ENCODE data around the gene LGALS9C.
"Not testable (repeated sequence)": the region's sequence is repeated elsewhere in the genome, so short reads cannot be mapped to it uniquely, and the experiment has no call there.

DNA sequence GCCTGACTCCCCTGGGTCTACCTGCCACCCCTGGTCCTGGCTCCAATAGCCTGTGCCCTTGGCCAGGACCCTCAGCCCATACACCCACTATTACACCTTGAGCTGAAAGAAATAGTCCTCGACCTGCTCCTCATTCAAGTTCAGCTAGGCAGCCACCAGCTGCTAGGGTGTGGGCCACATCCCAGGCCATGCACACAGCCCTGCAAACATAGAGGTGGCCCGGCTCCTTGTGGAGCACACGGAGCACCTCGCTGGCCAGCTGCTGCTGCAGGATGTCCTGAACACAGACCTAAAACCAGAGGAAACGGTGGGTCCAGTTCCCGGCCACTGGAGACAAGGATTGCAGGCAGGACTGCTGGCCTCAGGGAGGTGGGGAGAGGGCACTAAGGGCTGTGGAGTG lies 22.5 kb downstream of the LGALS9C start:
- not testable (repeated sequence) for TF ChIP-seq CTCF (conservative IDR thresholded peaks at IDR 0.05); EZH2 (IDR thresholded peaks at IDR 0.05; ENCODE audit: low read depth)

Measured in PC-9 (cell line).